Calu3 (cell line): ENCODE measurements around the gene RPL9. TPM values are rescaled to one million over a fixed set of nuclear protein-coding genes. Genes with fewer than 3 reads are reported as not detected.

Source experiments
- BruUV-seq: library from RNA; stranded (reverse); fragments of 400-500 nt; replicated peaks from 2 replicates; lab custom pipeline; 2021; lab: Mats Ljungman, UMichigan
- CTCF ChIA-PET: fragments of 300-600 bp; sonication (Branson Sonifier 250); formaldehyde crosslinking; loops from one replicate; lab custom pipeline; 2022; ENCODE audit warnings: antibody characterized with exemption; lab: Charles Lee
- DNase-seq: peaks from one replicate; pipeline ENCODE4 v3.0.0; 2022
- H3K27ac Mint-ChIP-seq: one replicate; pipeline ENCODE4 v1.8.0; 2022; ENCODE audit warnings: mixed read lengths; ENCODE audit not compliant: unreplicated experiment
- H3K27me3 Mint-ChIP-seq: one replicate; pipeline ENCODE4 v1.8.0; 2022; ENCODE audit warnings: mixed read lengths; ENCODE audit not compliant: unreplicated experiment
- H3K36me3 Mint-ChIP-seq: one replicate; pipeline ENCODE4 v1.8.0; 2022; ENCODE audit warnings: mild to moderate bottlenecking, moderate library complexity, mixed read lengths; ENCODE audit not compliant: insufficient read depth, unreplicated experiment
- H3K4me1 Mint-ChIP-seq: one replicate; pipeline ENCODE4 v1.8.0; 2022; ENCODE audit warnings: mild to moderate bottlenecking, low read depth, mixed read lengths; ENCODE audit not compliant: unreplicated experiment
- H3K4me3 Mint-ChIP-seq: one replicate; pipeline ENCODE4 v1.8.0; 2022; ENCODE audit warnings: mild to moderate bottlenecking, low read depth, moderate library complexity, mixed read lengths; ENCODE audit not compliant: unreplicated experiment
- H3K9me3 Mint-ChIP-seq: one replicate; pipeline ENCODE4 v1.8.0; 2022; ENCODE audit warnings: low read depth, mixed read lengths; ENCODE audit not compliant: unreplicated experiment
- CTCF ChIP-seq: fragments of 200-600 bp; IDR thresholded peaks from one replicate; pipeline ENCODE4 v1.8.0; 2022; ENCODE audit warnings: antibody characterized with exemption; ENCODE audit not compliant: unreplicated experiment
- intact Hi-C: fragments of 100-400 bp; cut with micrococcal nuclease; formaldehyde crosslinking; loops from one replicate; pipeline ENCODE4 v1.10.0; 2022; ENCODE audit not compliant: unreplicated experiment
- microRNA-seq: library from miRNA; unstranded; fragments of <30 nt; microRNA quantifications from one replicate; pipeline ENCODE4 v1.2.0, GENCODE V29; 2022
- total RNA-seq: library from RNA; stranded (reverse); gene quantifications from 2 replicates; pipeline ENCODE4 v1.2.3, GENCODE V29; 2022

RPL9 gene
- total RNA-seq, 1 experiment from 2014 or later = 485 TPM

- Mint-ChIP-seq H3K9me3 (no peaks in the 10 kb centered on the region), H3K27me3 (no peaks in the 10 kb centered on the region), H3K4me3 (peak within 1 kb of the TSS; percentile 60), H3K36me3 (no peaks in the 10 kb centered on the region), H3K4me1 (peaks cover 9% of the 10 kb centered on the region), H3K27ac (no peak within 1 kb of the TSS)
- CTCF ChIA-PET = no interaction called here
- no peak for DNase-seq
- BruUV-seq = no TSS peak
- intact Hi-C loops = no loop called here
- TF ChIP-seq CTCF = no peak
Observed at GRCh38 chr4:39406763-39407583, 51.7 kb downstream of the RPL9 start, which contains the start of gene KLB. KLB (plus strand) TSS chr4:39406930; CDS start chr4:39406950, 20 bp downstream.

Small RNA genes lying within 50 kb of the gene (microRNA-seq; reads per million reads assigned to microRNA genes)
- not detected for gene MIR5591

Other genes starting within 250 kb of the RPL9 start
- gene RFC1, start 92.6 kb downstream of the RPL9 start, total RNA-seq = 33.3 and 37.0 TPM in 2 replicates
- 0.07 and 0.09 TPM in 2 replicates for gene KLB, start 52.0 kb downstream of the RPL9 start, total RNA-seq
- 10.0 and 12.9 TPM in 2 replicates for gene LIAS, start 134 bp upstream of the RPL9 start, total RNA-seq
- 71.8 and 77.3 TPM in 2 replicates for gene UGDH, start 68.5 kb upstream of the RPL9 start, total RNA-seq
- 19.5 and 22.2 TPM in 2 replicates for gene SMIM14, start 179.9 kb upstream of the RPL9 start, total RNA-seq
- 66.9 and 77.7 TPM in 2 replicates for gene UBE2K, start 239.2 kb upstream of the RPL9 start, total RNA-seq